Parathyroid adenoma (tissue), 2 donors: ENCODE measurements around the gene XRCC3.

Experiments used
- H2AFZ ChIP-seq: fragments of 300-600 bp; sonication (generic); one replicate; pipeline ENCODE4 v1.7.0; 2017; ENCODE audit warnings: antibody characterized with exemption, mild to moderate bottlenecking
- H3K27ac ChIP-seq: fragments of 300-600 bp; sonication (generic); one replicate; pipeline ENCODE4 v1.7.0; 2017
- H3K27me3 ChIP-seq: fragments of 300-600 bp; sonication (generic); one replicate; pipeline ENCODE4 v1.7.0; 2017; ENCODE audit warnings: low read length; ENCODE audit not compliant: control insufficient read depth, insufficient read depth
- H3K36me3 ChIP-seq: fragments of 300-600 bp; sonication (generic); one replicate; pipeline ENCODE4 v1.7.0; 2017; ENCODE audit warnings: low read length; ENCODE audit not compliant: control insufficient read depth, insufficient read depth
- H3K4me1 ChIP-seq: fragments of 300-600 bp; sonication (generic); one replicate; pipeline ENCODE4 v1.7.0; 2017; ENCODE audit warnings: control low read depth
- H3K4me2 ChIP-seq: fragments of 300-600 bp; sonication (generic); one replicate; pipeline ENCODE4 v1.7.0; 2017; ENCODE audit warnings: low read length
- H3K4me3 ChIP-seq: fragments of 300-600 bp; sonication (generic); one replicate; pipeline ENCODE4 v1.7.0; 2017; ENCODE audit warnings: low read depth, low read length
- H3K79me2 ChIP-seq: fragments of 300-600 bp; sonication (generic); one replicate; pipeline ENCODE4 v1.7.0; 2017; ENCODE audit warnings: control low read depth
- H3K9ac ChIP-seq: fragments of 300-600 bp; sonication (generic); one replicate; pipeline ENCODE4 v1.7.0; 2017; ENCODE audit warnings: mild to moderate bottlenecking
- H3K9me3 ChIP-seq: fragments of 300-600 bp; sonication (generic); one replicate; pipeline ENCODE4 v1.7.0; 2017; ENCODE audit warnings: low read length; ENCODE audit not compliant: control insufficient read depth
- CTCF ChIP-seq: fragments of 300-600 bp; sonication (generic); IDR thresholded peaks from one replicate; pipeline ENCODE4 v1.7.0; 2017; ENCODE audit warnings: antibody characterized with exemption, mild to moderate bottlenecking
- donor health status: primary hyperparathyroidism.

The XRCC3 gene

GRCh38 chr14:103734081-103734888 lies 19.0 kb upstream of the XRCC3 start:
- peaks cover 5% of the 10 kb centered on the region for H3K4me1 ChIP-seq
- H3K27me3 ChIP-seq = no peaks in the 10 kb centered on the region
- no peak overlapping the region for H3K4me3 ChIP-seq
- no peak overlapping the region for H3K27ac ChIP-seq
- H3K9me3 ChIP-seq = no peaks in the 10 kb centered on the region
- no peak for TF ChIP-seq CTCF
- no peak overlapping the region for H2AFZ ChIP-seq
- no peak overlapping the region for H3K4me2 ChIP-seq
- no peak overlapping the region for H3K9ac ChIP-seq
- no peaks in the 10 kb centered on the region for H3K79me2 ChIP-seq
- H3K36me3 ChIP-seq = no peaks in the 10 kb centered on the region

- H2AFZ ChIP-seq = no peak overlapping the region
- no peak overlapping the region for H3K9ac ChIP-seq
- no peak overlapping the region for H3K27ac ChIP-seq
- no peaks in the 10 kb centered on the region for H3K36me3 ChIP-seq
- TF ChIP-seq CTCF = no peak
- H3K4me1 ChIP-seq = peaks cover 5% of the 10 kb centered on the region
- H3K9me3 ChIP-seq = no peaks in the 10 kb centered on the region
- H3K4me3 ChIP-seq = no peak overlapping the region
- no peaks in the 10 kb centered on the region for H3K27me3 ChIP-seq
- H3K4me2 ChIP-seq = no peak overlapping the region
- H3K79me2 ChIP-seq = no peaks in the 10 kb centered on the region
These were observed 18.4 kb upstream of the XRCC3 start for GRCh38 chr14:103733651-103734050.

- no peak overlapping the region for H3K27ac ChIP-seq
- TF ChIP-seq CTCF = no peak
- H3K4me3 ChIP-seq = no peak overlapping the region
- H3K79me2 ChIP-seq = no peaks in the 10 kb centered on the region
- H3K4me1 ChIP-seq = peaks cover 5% of the 10 kb centered on the region
- no peak overlapping the region for H2AFZ ChIP-seq
- no peak overlapping the region for H3K9ac ChIP-seq
- no peaks in the 10 kb centered on the region for H3K36me3 ChIP-seq
- H3K4me2 ChIP-seq = no peak overlapping the region
- no peaks in the 10 kb centered on the region for H3K27me3 ChIP-seq
- H3K9me3 ChIP-seq = no peaks in the 10 kb centered on the region
These were observed 17.8 kb upstream of the XRCC3 start for GRCh38 chr14:103732868-103733620.

- Histone ChIP-seq H3K9me3 (no peaks in the 10 kb centered on the region), H3K4me3 (no peak overlapping the region), H2AFZ (no peak overlapping the region), H3K27me3 (no peaks in the 10 kb centered on the region), H3K79me2 (no peaks in the 10 kb centered on the region), H3K4me2 (no peak overlapping the region), H3K27ac (no peak overlapping the region), H3K36me3 (no peaks in the 10 kb centered on the region), H3K4me1 (peaks cover 5% of the 10 kb centered on the region), H3K9ac (no peak overlapping the region)
- TF ChIP-seq CTCF = no peak
These were observed 16.9 kb upstream of the XRCC3 start for GRCh38 chr14:103731916-103732867.
